ENCODE data around the gene KAT5.
"Not testable (repeated sequence)": the region's sequence is repeated elsewhere in the genome, so short reads cannot be mapped to it uniquely, and the experiment has no call there.

KAT5 gene

DNA sequence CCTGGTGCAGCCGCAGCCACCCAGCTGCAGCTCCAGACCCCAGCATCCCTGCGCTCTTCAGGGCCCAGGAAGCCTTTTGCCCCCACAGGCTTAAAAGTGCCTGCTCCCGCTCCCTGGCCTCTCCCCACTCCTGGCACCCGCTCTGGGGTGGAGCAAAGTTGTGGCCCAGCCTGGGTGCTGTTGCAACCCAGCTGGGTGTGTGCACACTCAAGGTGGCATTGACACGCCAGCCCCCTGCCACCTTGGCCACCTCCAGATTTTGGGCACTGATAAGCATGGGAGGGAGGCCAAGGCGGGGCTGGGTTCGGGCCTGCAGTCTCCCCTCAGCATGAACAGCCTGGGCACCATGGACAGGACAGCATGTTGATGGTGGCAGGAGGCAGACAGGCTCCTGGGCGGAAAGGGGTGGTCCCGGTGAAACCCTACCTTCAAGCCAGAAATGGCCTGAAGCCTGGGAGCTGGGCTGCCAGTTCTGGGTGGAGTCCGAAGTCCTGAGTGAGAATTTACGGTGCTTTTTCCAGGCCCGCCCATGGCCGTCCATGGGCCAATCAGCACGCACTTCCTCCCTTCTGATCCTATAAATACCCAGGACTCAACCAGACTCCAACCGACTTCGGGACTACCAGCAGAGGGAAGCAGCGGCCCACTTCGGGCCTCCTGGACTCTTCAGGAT, 32.1 kb downstream of the KAT5 start:
- DNase-seq (ENCODE audit: low spot score): peak; percentile 77

GRCh38 chr11:65744699-65745042, 32.6 kb downstream of the KAT5 start:
- no peak for DNase-seq (ENCODE audit: low spot score)

DNA sequence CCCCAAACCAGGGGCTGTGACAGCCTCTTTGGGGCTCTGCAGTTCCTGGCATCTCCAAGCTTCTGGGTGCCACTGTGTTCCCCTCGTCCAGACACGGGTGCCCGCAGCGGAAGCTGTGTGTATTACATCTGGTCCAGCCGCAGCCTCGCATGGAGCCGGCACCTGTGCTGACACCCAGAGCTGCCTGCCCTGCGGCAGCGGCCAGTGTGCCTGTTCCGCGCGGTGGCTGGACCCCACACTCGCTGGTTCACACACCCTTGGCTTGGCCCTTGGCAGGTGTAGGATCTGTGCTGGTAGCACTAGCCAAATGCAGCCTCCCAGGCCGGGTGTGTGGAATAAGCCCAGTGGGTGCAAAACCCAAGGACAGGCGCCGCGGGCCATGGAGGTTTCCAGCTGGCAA, 33.0 kb downstream of the KAT5 start:
- no peak for DNase-seq (ENCODE audit: low spot score)

DNA sequence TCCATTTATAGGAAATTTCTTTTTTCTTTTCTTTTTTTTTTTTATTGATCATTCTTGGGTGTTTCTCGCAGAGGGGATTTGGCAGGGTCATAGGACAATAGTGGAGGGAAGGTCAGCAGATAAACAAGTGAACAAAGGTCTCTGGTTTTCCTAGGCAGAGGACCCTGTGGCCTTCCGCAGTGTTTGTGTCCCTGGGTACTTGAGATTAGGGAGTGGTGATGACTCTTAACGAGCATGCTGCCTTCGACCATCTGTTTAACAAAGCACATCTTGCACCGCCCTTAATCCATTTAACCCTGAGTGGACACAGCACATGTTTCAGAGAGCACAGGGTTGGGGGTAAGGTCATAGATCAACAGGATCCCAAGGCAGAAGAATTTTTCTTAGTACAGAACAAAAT, 50.1 kb downstream of the KAT5 start:
- DNase-seq (ENCODE audit: low spot score): not testable (repeated sequence)

DNA sequence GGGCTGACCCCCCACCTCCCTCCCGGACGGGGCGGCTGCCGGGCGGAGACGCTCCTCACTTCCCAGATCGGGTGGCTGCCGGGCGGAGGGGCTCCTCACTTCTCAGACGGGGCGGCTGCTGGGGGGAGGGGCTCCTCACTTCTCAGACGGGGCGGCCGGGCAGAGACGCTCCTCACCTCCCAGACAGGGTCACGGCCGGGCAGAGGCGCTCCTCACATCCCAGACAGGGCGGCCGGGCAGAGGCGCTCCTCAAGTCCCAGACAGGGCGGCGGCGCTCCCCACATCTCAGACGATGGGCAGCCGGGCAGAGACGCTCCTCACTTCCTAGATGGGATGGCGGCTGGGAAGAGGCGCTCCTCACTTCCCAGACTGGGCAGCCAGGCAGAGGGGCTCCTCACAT, 50.8 kb downstream of the KAT5 start:
- not testable (repeated sequence) for DNase-seq (ENCODE audit: low spot score)

GRCh38 chr11:65764434-65764833, 52.4 kb downstream of the KAT5 start:
- DNase-seq (ENCODE audit: low spot score): no peak

DNA sequence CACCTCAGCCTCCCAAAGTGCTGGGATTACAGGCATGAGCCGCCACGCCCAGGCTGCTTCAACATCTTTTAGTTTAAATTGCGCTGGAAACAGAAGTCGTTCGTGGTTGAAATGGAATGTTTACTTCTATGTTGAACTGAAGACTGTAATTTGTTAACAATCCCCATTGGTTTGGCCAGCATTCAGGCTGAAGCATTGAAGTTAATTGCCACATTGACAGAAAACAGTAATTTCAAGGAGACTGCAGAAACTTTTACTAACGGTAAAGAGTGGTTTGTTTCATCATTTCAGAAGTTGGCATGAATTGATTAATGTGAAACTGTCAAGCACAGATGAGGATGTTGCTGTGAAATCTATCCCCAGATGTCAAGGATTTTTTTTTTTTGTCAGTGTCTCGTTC, 54.5 kb downstream of the KAT5 start:
- DNase-seq (ENCODE audit: low spot score): no peak

DNA sequence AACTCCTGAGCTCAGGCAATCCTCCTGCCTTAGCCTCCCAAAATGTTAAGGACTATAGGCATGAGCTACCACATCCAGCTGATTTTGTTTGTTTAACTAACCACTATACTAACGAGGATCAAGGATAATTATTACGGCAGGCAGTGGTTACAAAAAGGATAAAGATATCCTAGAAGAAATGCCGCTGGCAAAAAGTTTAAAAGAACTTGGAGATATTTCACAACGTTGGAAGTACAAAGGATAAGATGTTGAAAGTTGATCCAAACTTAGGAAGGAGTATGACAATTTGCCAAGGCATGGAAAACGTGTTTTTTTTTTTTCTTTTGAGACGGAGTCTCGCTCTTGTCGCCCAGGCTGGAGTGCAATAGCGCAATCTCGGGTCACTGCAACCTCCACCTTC, 55.4 kb downstream of the KAT5 start:
- DNase-seq (ENCODE audit: low spot score): no peak

GRCh38 chr11:65767806-65768205, 55.8 kb downstream of the KAT5 start:
- not testable (repeated sequence) for DNase-seq (ENCODE audit: low spot score)
